CD14-positive monocyte (primary cell): ENCODE measurements around the gene LSMEM2. TPM values are rescaled to one million over a fixed set of nuclear protein-coding genes. Genes with fewer than 3 reads are reported as not detected.

ENCODE experiments used
- DNase-seq, 3 donors: peaks; one replicate each; pipeline ENCODE4 v3.0.0-alpha.2; 2011 to 2022
- H2AFZ ChIP-seq: 2 replicates; pipeline ENCODE4 v1.6.0; 2012; ENCODE audit warnings: mild to moderate bottlenecking, low read depth, low read length, inconsistent platforms; ENCODE audit not compliant: insufficient read depth, poor library complexity, severe bottlenecking
- H3K27ac ChIP-seq, 2 donors: 1 replicate in 1 of 2; 2 replicates in 1 of 2; pipeline ENCODE4 v1.5.1; 2012 to 2013; ENCODE audit warnings: low read length in 2 of 2, control low read depth in 1 of 2, inconsistent platforms in 1 of 2, low read depth in 1 of 2, mild to moderate bottlenecking in 1 of 2
- H3K27me3 ChIP-seq, 2 donors: one replicate each; pipeline versions ENCODE4 v1.6.0 to v1.6.1; 2011 to 2013; ENCODE audit warnings: low read length in 2 of 2; ENCODE audit not compliant: control insufficient read depth in 2 of 2, insufficient read depth in 2 of 2
- H3K36me3 ChIP-seq, 2 donors: replicated peaks in 1 of 2; 1 replicate in 1 of 2; 2 replicates in 1 of 2; pipeline versions ENCODE4 v1.5.1 to v1.6.1; 2012 to 2013; ENCODE audit warnings: low read length in 2 of 2, control low read depth in 1 of 2, inconsistent platforms in 1 of 2, mild to moderate bottlenecking in 1 of 2; ENCODE audit not compliant: insufficient read depth in 2 of 2, control insufficient read depth in 1 of 2
- H3K4me1 ChIP-seq, 2 donors: 1 replicate in 1 of 2; 2 replicates in 1 of 2; pipeline versions ENCODE4 v1.5.1 to v1.6.1; 2012 to 2013; ENCODE audit warnings: low read length in 2 of 2, control low read depth in 1 of 2, inconsistent platforms in 1 of 2, mild to moderate bottlenecking in 1 of 2, moderate library complexity in 1 of 2; ENCODE audit not compliant: insufficient read depth in 2 of 2, control insufficient read depth in 1 of 2
- H3K4me2 ChIP-seq: replicated peaks from 2 replicates; pipeline ENCODE3; 2012; ENCODE audit warnings: low read length, moderate library complexity, mild to moderate bottlenecking; ENCODE audit not compliant: poor library complexity, severe bottlenecking; ENCODE audit errors: extremely low read depth
- H3K4me3 ChIP-seq, 3 experiments: fragments of 200-600 bp in 1 of 3; sonication (generic) in 1 of 3; replicated peaks in 1 of 3; 1 replicate in 2 of 3; 2 replicates in 1 of 3; pipeline ENCODE4 v1.5.1; 2011 to 2013; ENCODE audit warnings: low read length in 3 of 3, mild to moderate bottlenecking in 3 of 3, control low read depth in 2 of 3, low read depth in 2 of 3, inconsistent platforms in 1 of 3, moderate library complexity in 1 of 3
- H3K79me2 ChIP-seq: 2 replicates; pipeline ENCODE4 v1.6.0; 2012; ENCODE audit warnings: mild to moderate bottlenecking, control low read depth, inconsistent platforms, low read length, moderate library complexity; ENCODE audit not compliant: insufficient read depth
- H3K9ac ChIP-seq: 2 replicates; pipeline ENCODE4 v1.6.0; 2017; ENCODE audit warnings: low read length, mild to moderate bottlenecking; ENCODE audit not compliant: insufficient read depth, poor library complexity, severe bottlenecking
- H3K9me3 ChIP-seq, 2 donors: replicated peaks in 1 of 2; 1 replicate in 1 of 2; 2 replicates in 1 of 2; pipeline versions ENCODE4 v1.5.1 to v1.6.1; 2012 to 2013; ENCODE audit warnings: low read length in 2 of 2, control low read depth in 1 of 2; ENCODE audit not compliant: control insufficient read depth in 1 of 2, insufficient read depth in 1 of 2
- H4K20me1 ChIP-seq: 2 replicates; pipeline ENCODE4 v1.6.0; 2012; ENCODE audit warnings: mild to moderate bottlenecking, low read length, control low read depth, moderate library complexity; ENCODE audit not compliant: insufficient read depth
- H3K27ac Mint-ChIP-seq, 7 donors: one replicate each; pipeline ENCODE4 v1.8.0; 2020; ENCODE audit warnings: mild to moderate bottlenecking in 7 of 7, mixed read lengths in 7 of 7, moderate library complexity in 6 of 7, inconsistent platforms in 2 of 7
- H3K27me3 Mint-ChIP-seq, 3 donors: one replicate each; pipeline ENCODE4 v1.8.0; 2021 to 2022; ENCODE audit warnings: low read depth in 3 of 3, mild to moderate bottlenecking in 3 of 3, mixed read lengths in 3 of 3, moderate library complexity in 3 of 3, inconsistent platforms in 1 of 3
- H3K36me3 Mint-ChIP-seq, 2 donors: one replicate each; pipeline ENCODE4 v1.8.0; 2020; ENCODE audit warnings: mixed read lengths in 2 of 2, inconsistent platforms in 1 of 2, mild to moderate bottlenecking in 1 of 2
- H3K4me1 Mint-ChIP-seq: one replicate; pipeline ENCODE4 v1.8.0; 2020; ENCODE audit warnings: mild to moderate bottlenecking, mixed read lengths
- H3K4me3 Mint-ChIP-seq, 2 donors: one replicate each; pipeline ENCODE4 v1.8.0; 2020; ENCODE audit warnings: mild to moderate bottlenecking in 2 of 2, mixed read lengths in 2 of 2, moderate library complexity in 1 of 2
- H3K9me3 Mint-ChIP-seq, 7 donors: one replicate each; pipeline ENCODE4 v1.8.0; 2020 to 2022; ENCODE audit warnings: mixed read lengths in 7 of 7, mild to moderate bottlenecking in 6 of 7, moderate library complexity in 6 of 7, inconsistent platforms in 2 of 7
- CTCF ChIP-seq: fragments of 200-600 bp; IDR thresholded peaks from one replicate; pipeline ENCODE4 v1.8.0; 2022; ENCODE audit warnings: antibody characterized with exemption, mild to moderate bottlenecking
- WGBS: methylation state at CpG from one replicate; pipeline ENCODE4 v1.1.5; 2013; ENCODE audit warnings: missing lambda C conversion rate; ENCODE audit not compliant: insufficient coverage; 5-methylcytosine and 5-hydroxymethylcytosine counted together
- intact Hi-C, 2 donors: fragments of 100-400 bp; cut with micrococcal nuclease; formaldehyde crosslinking; loops; one replicate each; pipeline versions ENCODE4 v1.15.0 to v1.15.1; 2023
- polyA plus RNA-seq, 3 donors: library from polyadenylated mRNA; depleted of rRNA in 1 of 3; unstranded in 2 of 3; stranded (reverse) in 1 of 3; fragments of 300-500 nt in 2 of 3; fragments of >200 nt in 1 of 3; fragmentation: Illumina TruSeq in 2 of 3; gene quantifications; 1 replicate in 2 of 3; 2 replicates in 1 of 3; pipeline ENCODE4 v1.2.3, GENCODE V29; 2012 to 2021

Gene LSMEM2
- polyA plus RNA-seq, 3 donors: not detected

- no peaks in the 10 kb centered on the region for H3K36me3 ChIP-seq
- H2AFZ ChIP-seq: peak overlapping the region; percentile 77
- no peak for DNase-seq
- no peaks in the 10 kb centered on the region for H3K9me3 Mint-ChIP-seq
- H3K4me1 Mint-ChIP-seq: peaks cover 37% of the 10 kb centered on the region
- peak overlapping the region; percentile 85 for H3K9ac ChIP-seq
- H3K36me3 Mint-ChIP-seq: peaks cover 2 to 10% of the 10 kb centered on the region in 2 donors
- no peaks in the 10 kb centered on the region for H3K27me3 Mint-ChIP-seq
- intact Hi-C loops: no loop called here
- no peak for TF ChIP-seq CTCF
- H3K4me2 ChIP-seq: peak overlapping the region; percentile 77
- H3K27ac Mint-ChIP-seq: peak overlapping the region; percentile 99
- H3K27me3 ChIP-seq: no peaks in the 10 kb centered on the region
- peaks cover 39% of the 10 kb centered on the region for H3K79me2 ChIP-seq
- no peaks in the 10 kb centered on the region for H3K9me3 ChIP-seq
- H3K4me1 ChIP-seq: peaks cover 32 to 37% of the 10 kb centered on the region in 2 donors
- peak overlapping the region in 1 of 3 experiments; percentile 94 for H3K4me3 ChIP-seq
- WGBS: 85% methylated on average over 5 of the region's 6 CpGs
- H3K4me3 Mint-ChIP-seq: peak overlapping the region; percentile 55 to 64
- H4K20me1 ChIP-seq: no peaks in the 10 kb centered on the region
- H3K27ac ChIP-seq: peak overlapping the region; percentile 99 to 100
Observed at GRCh38 chr3:50300681-50301254, 21.9 kb downstream of the LSMEM2 start.

DNA sequence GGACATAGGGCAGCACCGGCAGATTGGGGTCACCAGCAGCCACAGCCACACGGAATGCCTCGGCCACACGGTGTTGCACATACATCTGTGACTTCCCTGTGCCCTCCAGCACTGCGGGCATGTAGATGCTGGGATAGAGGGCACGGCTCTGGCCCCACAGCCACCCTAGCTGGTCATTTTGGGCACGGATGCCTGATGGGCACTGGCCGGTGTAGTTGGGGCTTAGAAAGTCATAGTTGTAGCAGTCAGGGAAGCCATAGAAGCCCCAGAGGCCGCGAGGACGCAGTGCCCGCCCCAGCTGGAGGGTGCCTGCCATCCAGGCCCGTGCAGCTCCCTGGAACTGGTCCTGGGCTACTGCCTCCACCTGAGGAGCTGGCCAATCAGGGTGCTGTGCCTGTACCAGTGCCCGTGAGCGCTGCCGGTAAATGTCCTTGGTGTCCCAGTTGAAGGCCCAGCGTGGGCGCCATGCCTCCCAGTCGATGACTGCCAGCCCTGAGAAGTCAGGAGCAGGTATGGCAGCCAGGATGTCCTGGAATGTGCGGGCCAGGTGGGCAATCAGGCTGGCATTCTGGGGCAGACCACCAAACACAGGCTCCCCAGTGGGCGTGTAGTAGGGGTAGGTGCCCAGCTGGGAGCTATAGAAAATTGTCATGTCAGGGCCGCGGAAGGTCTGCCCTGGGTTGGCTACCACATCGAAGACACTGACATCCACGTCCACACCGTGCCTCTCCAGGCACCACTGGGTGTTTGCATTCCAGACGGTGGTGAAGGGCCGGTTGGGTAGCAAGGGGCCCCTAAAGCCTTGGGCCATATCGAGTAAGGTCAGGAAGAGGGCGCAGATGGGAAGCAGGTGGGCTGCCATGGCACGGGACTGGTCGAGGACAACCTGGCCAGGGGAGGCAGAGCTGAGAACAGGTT lies 23.5 kb downstream of the LSMEM2 start:
- no peak overlapping the region for H3K4me3 ChIP-seq
- intact Hi-C loops: no loop called here
- DNase-seq: peak in 1 of 3 donors; percentile 8
- no peak overlapping the region for H3K4me2 ChIP-seq
- TF ChIP-seq CTCF: no peak
- WGBS: 98% methylated on average over 30 of the region's 32 CpGs
- H3K27ac Mint-ChIP-seq: peak overlapping the region in 1 of 7 donors; percentile 15
- no peak overlapping the region for H2AFZ ChIP-seq
- no peak overlapping the region for H3K27ac ChIP-seq
- H3K9me3 Mint-ChIP-seq: peaks cover 0 to 5% (median 2%) of the 10 kb centered on the region in 7 donors
- no peaks in the 10 kb centered on the region for H3K27me3 ChIP-seq
- no peaks in the 10 kb centered on the region for H3K27me3 Mint-ChIP-seq
- H3K79me2 ChIP-seq: peaks cover 32% of the 10 kb centered on the region
- H3K36me3 Mint-ChIP-seq: peaks cover 0 to 2% of the 10 kb centered on the region in 2 donors
- H4K20me1 ChIP-seq: no peaks in the 10 kb centered on the region
- H3K4me1 ChIP-seq: peaks cover 32 to 36% of the 10 kb centered on the region in 2 donors
- peaks cover 0 to 5% of the 10 kb centered on the region in 2 donors for H3K9me3 ChIP-seq
- H3K36me3 ChIP-seq: no peaks in the 10 kb centered on the region
- no peak overlapping the region for H3K4me3 Mint-ChIP-seq
- peaks cover 38% of the 10 kb centered on the region for H3K4me1 Mint-ChIP-seq
- H3K9ac ChIP-seq: no peak overlapping the region
